RWPE2 (cell line): ENCODE data around the gene CHST15.
A peak's percentile ranks its signal among the peaks of the same experiment; 100 is the strongest.

Experiments
- ATAC-seq: fragments of 200-7000 bp; cut with Tn5 transposase; 3 replicates; pipeline ENCODE4 v1.9.1; 2021; ENCODE audit warnings: low read depth
- DNase-seq: peaks from one replicate; pipeline ENCODE4 v3.0.0-alpha.2; 2020; ENCODE audit warnings: low spot score
- H3K27ac ChIP-seq: fragments of 450-650 bp; 2 replicates; pipeline ENCODE4 v1.5.1; 2017; ENCODE audit warnings: mild to moderate bottlenecking; ENCODE audit not compliant: poor library complexity, severe bottlenecking
- H3K27me3 ChIP-seq: fragments of 250-450 bp; sonication (Bioruptor Pico); 2 replicates; pipeline ENCODE4 v1.5.1; 2021; ENCODE audit warnings: mild to moderate bottlenecking, moderate library complexity; ENCODE audit not compliant: insufficient read depth, poor library complexity, severe bottlenecking
- H3K36me3 ChIP-seq: fragments of 250-450 bp; sonication (Bioruptor Pico); 2 replicates; pipeline ENCODE4 v1.5.1; 2020; ENCODE audit warnings: low read depth, mild to moderate bottlenecking, moderate library complexity
- H3K4me1 ChIP-seq: fragments of 250-450 bp; sonication (Bioruptor Pico); 2 replicates; pipeline ENCODE4 v1.5.1; 2021; ENCODE audit warnings: mild to moderate bottlenecking, moderate library complexity; ENCODE audit not compliant: insufficient read depth, poor library complexity, severe bottlenecking
- H3K4me3 ChIP-seq: fragments of 250-450 bp; sonication (Bioruptor Pico); 2 replicates; pipeline ENCODE4 v1.5.1; 2021; ENCODE audit warnings: mild to moderate bottlenecking, moderate library complexity; ENCODE audit not compliant: severe bottlenecking
- H3K9me3 ChIP-seq: fragments of 250-450 bp; sonication (Bioruptor Pico); 2 replicates; pipeline ENCODE4 v1.5.1; 2021; ENCODE audit warnings: mild to moderate bottlenecking, moderate library complexity; ENCODE audit not compliant: severe bottlenecking
- TF ChIP-seq, protein P1 (sequence below): fragments of 450-650 bp; IDR thresholded peaks from one replicate; pipeline ENCODE4 v1.5.1; 2017; ENCODE audit warnings: mild to moderate bottlenecking, moderate library complexity; ENCODE audit not compliant: poor library complexity, severe bottlenecking

The CHST15 gene

DNA sequence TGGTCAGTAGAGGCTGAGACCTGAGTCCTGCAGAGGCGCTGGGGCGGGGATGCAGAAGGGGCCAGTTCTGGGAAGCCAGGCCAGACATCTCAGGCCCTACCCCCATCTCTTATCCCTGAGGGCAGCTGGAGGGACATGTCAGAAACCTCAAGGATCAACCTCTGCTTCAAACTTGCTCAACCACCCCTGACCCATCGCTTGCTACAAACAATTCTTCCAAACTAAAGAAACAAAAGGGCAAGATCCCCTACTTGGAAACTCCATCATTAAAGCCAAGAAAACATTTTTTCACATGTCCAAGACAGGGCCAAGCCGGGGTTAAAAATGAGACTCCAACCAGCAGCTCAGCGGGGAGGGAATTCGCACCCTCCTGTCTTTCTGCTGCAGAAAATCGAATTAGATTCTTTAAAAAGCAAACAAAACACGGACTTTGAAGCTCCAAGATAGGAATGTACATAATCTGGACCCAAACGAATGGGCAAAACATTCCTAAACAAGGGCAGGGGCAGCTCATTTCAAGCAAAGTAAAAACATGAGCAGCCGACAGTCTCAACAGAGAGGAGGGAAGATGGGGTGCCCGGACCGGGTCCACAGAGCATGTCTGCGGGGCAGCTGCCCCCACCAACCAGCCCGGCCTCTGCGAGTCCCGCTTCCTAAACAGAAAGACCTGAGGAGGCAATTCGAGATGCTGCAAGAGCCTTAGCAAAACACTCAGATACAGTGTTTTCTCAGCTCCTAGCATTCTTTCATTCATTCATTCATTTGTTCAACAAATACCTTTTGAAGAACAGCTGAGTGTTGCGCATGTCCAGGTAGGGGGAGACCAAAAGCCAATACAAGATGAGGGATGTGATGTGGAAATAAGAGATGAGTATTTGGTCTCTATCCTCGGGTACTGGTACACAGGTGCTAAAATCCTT is 44.8 kb downstream of the CHST15 start:
- ATAC-seq = no peak
- Histone ChIP-seq H3K27me3 (no peaks in the 10 kb centered on the region), H3K36me3 (peaks cover 14% of the 10 kb centered on the region; the same call in 1 of the 2 replicates), H3K9me3 (no peaks in the 10 kb centered on the region), H3K4me3 (no peak overlapping the region), H3K27ac (peak overlapping the region; percentile 12), H3K4me1 (peaks cover 13% of the 10 kb centered on the region)
- DNase-seq = no peak
- TF ChIP-seq, protein P1, sequence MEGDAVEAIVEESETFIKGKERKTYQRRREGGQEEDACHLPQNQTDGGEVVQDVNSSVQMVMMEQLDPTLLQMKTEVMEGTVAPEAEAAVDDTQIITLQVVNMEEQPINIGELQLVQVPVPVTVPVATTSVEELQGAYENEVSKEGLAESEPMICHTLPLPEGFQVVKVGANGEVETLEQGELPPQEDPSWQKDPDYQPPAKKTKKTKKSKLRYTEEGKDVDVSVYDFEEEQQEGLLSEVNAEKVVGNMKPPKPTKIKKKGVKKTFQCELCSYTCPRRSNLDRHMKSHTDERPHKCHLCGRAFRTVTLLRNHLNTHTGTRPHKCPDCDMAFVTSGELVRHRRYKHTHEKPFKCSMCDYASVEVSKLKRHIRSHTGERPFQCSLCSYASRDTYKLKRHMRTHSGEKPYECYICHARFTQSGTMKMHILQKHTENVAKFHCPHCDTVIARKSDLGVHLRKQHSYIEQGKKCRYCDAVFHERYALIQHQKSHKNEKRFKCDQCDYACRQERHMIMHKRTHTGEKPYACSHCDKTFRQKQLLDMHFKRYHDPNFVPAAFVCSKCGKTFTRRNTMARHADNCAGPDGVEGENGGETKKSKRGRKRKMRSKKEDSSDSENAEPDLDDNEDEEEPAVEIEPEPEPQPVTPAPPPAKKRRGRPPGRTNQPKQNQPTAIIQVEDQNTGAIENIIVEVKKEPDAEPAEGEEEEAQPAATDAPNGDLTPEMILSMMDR = no peak

DNA sequence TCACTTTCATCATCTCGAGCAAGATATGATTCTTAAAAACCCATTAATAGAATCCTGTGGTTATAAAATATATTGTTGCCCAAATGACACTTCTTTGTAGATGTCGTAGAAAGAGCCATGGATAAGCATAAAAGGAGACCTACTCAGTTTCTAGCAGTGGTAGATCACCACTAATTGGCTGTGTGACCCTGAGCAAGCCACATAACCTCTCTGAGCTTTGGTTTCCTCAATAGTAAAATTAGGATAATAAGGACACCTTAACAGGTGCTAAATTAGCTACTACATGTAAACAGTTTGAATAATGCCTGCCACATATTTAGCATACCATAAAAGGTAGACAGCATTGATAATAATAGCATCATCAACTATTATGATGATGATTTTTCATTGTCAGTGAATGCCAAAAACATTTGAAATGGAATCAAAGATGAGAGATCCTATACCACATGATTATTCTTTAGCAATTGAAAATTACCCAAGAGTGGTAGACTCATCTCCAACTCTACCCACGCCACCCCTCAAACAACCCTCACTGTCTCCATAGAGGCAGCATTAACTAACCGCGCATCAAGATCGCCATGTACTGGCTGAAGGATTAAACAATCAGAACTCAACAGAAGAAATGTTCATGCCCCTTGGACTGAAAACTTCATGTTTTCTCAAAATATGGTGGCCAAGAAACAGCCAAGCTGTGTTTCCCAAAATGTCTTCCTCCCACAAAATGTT is 45.8 kb downstream of the CHST15 start:
- Histone ChIP-seq H3K4me1 (peaks cover 19% of the 10 kb centered on the region), H3K4me3 (no peak overlapping the region), H3K9me3 (no peaks in the 10 kb centered on the region), H3K27ac (no peak overlapping the region), H3K36me3 (peaks cover 14% of the 10 kb centered on the region; the same call in 1 of the 2 replicates), H3K27me3 (no peaks in the 10 kb centered on the region)
- TF ChIP-seq, protein P1 = no peak
- ATAC-seq (no peak), DNase-seq (no peak)

DNA sequence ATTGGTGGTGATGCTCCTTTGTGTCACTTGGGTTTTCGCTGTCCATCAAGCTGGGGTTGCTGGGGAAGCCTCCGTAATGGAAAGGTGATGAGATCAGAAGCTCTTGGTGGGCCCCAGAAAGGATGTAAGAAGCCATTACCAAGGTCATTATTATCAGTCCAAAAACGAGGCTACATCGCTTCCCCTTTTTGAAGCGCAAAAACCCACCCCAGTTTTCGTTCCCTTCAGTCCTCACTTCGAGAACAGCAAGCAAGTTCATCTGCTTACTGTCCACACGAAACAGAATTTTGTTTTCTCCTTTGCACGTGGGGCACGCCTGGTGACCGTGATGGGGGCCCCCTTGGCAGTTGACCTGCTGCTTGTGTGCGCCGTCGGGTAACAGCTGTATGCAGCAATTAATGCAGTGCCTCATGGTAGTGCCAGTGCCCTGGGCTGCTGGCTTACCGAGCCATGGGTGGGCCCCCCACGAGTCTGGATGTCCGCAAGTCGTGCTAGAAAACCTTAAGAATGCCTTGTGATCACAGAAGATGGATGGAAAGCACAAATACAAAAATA is 47.5 kb downstream of the CHST15 start:
- DNase-seq (no peak), ATAC-seq (no peak)
- Histone ChIP-seq H3K27me3 (no peaks in the 10 kb centered on the region), H3K4me1 (peaks cover 19% of the 10 kb centered on the region), H3K4me3 (no peak overlapping the region), H3K9me3 (no peaks in the 10 kb centered on the region), H3K27ac (no peak overlapping the region), H3K36me3 (peaks cover 28% of the 10 kb centered on the region)
- TF ChIP-seq, protein P1 = no peak

DNA sequence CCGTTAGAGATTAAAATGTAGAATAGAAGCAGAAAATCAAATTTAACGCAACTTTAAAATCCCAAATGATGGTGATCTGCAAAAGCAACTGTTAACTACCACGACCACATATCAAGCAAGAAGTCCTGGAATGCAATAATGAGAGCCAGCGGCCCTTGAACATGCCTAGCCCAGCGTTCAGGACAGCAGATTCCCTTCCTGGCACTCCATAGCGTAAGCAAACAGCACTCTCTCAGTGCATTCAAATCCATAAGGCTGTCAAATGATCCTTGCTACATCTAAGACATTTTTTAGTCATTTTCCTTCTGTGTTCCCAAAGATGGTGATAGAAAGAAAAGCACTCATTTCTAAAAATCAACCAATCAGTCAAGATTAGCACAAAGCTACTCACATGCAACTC is 48.1 kb downstream of the CHST15 start:
- H3K4me1 ChIP-seq = peaks cover 19% of the 10 kb centered on the region

More for the DNA sequence above, 48.1 kb downstream of the CHST15 start:
- Histone ChIP-seq H3K36me3 (peaks cover 34% of the 10 kb centered on the region), H3K4me3 (no peak overlapping the region), H3K27ac (no peak overlapping the region), H3K9me3 (no peaks in the 10 kb centered on the region), H3K27me3 (no peaks in the 10 kb centered on the region)
- TF ChIP-seq, protein P1 = no peak
- DNase-seq (no peak), ATAC-seq (no peak)
